ENCODE data around the gene ATP5PF. TPM values are rescaled to one million over a fixed set of nuclear protein-coding genes. Genes with fewer than 3 reads are reported as not detected.
A peak's percentile ranks its signal among the peaks of the same experiment; 100 is the strongest.

Gene ATP5PF
- total RNA-seq, 4 donors from 2014 or later = 105 to 213 (median 136) TPM

DNA sequence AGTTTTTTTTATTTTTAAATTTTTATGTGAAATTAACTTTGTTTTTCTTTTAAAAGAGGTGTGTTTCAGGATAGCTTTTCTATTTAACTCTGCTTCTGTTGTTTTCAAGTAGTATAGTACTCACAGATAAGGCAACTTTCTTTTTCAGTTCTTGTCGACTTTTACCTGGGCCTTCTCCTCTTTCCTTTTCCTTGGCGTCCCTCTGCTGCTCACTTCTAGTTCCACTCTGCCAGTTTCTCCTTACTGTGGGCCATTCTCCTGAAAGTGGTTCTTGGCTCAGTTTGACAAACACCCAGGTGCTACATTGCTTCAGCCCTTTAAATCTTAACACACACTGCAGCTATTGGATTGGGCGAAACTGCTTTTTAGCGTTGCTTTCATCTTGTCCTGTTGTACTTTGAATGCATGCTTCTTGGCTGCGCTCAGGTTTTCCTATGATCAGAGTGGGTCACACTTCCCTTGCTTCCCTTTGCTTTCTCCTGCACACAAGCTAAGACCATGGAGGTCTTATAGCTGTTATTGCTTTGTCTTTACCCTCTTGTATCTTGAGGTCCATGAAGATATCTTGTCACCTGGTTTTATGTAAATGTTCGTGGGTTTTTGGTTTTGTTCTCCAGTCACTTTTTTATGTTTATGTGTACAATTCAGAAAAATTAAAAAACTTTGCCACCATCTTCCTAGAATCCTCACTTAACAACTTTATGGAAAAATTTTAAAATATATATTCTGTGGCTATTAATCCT is 21.7 kb upstream of the ATP5PF start:
- H3K36me3 ChIP-seq = peaks cover 39 to 66% (median 51%) of the 10 kb centered on the region in 4 donors
- peaks cover 0 to 4% (median 2%) of the 10 kb centered on the region in 4 donors for H3K4me1 ChIP-seq
- TF ChIP-seq, protein P1, sequence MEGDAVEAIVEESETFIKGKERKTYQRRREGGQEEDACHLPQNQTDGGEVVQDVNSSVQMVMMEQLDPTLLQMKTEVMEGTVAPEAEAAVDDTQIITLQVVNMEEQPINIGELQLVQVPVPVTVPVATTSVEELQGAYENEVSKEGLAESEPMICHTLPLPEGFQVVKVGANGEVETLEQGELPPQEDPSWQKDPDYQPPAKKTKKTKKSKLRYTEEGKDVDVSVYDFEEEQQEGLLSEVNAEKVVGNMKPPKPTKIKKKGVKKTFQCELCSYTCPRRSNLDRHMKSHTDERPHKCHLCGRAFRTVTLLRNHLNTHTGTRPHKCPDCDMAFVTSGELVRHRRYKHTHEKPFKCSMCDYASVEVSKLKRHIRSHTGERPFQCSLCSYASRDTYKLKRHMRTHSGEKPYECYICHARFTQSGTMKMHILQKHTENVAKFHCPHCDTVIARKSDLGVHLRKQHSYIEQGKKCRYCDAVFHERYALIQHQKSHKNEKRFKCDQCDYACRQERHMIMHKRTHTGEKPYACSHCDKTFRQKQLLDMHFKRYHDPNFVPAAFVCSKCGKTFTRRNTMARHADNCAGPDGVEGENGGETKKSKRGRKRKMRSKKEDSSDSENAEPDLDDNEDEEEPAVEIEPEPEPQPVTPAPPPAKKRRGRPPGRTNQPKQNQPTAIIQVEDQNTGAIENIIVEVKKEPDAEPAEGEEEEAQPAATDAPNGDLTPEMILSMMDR (IDR thresholded peaks at IDR 0.05) = no peak
- TF ChIP-seq POLR2A (IDR thresholded peaks at IDR 0.05; ENCODE audit: low read depth) (no peak), POLR2AphosphoS5 (IDR thresholded peaks at IDR 0.05) (no peak), EP300 (IDR thresholded peaks at IDR 0.05) (no peak)
- H3K9me3 ChIP-seq = no peaks in the 10 kb centered on the region
- WGBS = 73% methylated on average over 6 of the region's 6 CpGs
- no peak overlapping the region for H3K4me3 ChIP-seq
- peak overlapping the region in 1 of 4 donors; percentile 31 for H3K27ac ChIP-seq (replicated peaks in 1 of 4)
- no peak for DNase-seq (ENCODE audit: extremely low spot score)
- intact Hi-C loops (cut with DNase I) = no loop called here
- H3K27me3 ChIP-seq = no peaks in the 10 kb centered on the region

DNA sequence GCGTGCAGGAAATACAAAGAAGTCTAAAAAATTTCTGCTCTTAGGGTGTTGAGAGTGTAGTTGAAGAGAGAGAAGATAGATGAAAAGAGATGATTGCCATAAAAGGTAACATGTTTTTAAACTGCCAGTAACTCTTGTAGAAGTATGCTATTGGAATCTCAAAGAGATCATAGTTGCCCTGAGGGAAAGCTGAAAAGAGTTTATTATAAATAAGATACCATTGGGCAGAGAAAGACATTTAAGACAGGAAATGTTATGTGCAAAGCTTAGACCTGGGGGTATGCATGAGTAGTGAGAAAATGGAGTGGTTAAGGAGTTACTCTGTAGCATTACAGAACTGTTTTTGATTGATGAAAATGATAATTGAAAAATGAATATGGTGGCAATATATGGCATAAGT is 17.7 kb upstream of the ATP5PF start:
- peaks cover 0 to 4% (median under 1%) of the 10 kb centered on the region in 4 donors for H3K4me1 ChIP-seq
- H3K27ac ChIP-seq (replicated peaks in 1 of 4) = no peak overlapping the region
- no peak overlapping the region for H3K4me3 ChIP-seq
- no peak for DNase-seq (ENCODE audit: extremely low spot score)
- 91% methylated on average over 1 of the region's 1 CpG for WGBS
- no peak for TF ChIP-seq EP300 (IDR thresholded peaks at IDR 0.05)
- no peak for TF ChIP-seq POLR2AphosphoS5 (IDR thresholded peaks at IDR 0.05)
- TF ChIP-seq, protein P1 (IDR thresholded peaks at IDR 0.05) = no peak
- TF ChIP-seq POLR2A (IDR thresholded peaks at IDR 0.05; ENCODE audit: low read depth) = no peak
- peaks cover 29 to 61% (median 40%) of the 10 kb centered on the region in 4 donors for H3K36me3 ChIP-seq
- intact Hi-C loops (cut with DNase I) = no loop called here
- H3K9me3 ChIP-seq = no peaks in the 10 kb centered on the region
- no peaks in the 10 kb centered on the region for H3K27me3 ChIP-seq

DNA sequence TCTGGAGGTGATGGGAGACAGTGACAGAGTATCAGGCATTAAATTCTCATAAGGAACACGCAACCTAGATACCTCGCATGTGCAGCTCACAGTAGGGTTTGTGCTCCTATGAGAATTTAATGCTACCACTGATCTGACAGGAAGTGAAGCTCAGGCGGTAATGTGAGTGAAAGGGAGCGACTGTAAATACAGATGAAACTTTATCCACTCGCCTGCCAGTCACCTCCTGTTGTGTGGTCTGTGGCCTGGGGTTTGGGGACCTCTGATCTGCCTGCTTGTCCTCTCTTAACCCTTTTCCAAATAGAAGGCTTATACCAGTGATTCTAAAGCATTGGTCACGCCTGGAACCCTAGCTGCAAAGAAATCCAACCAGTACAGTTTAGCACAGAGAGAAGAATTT is 15.4 kb upstream of the ATP5PF start:
- H3K36me3 ChIP-seq = peaks cover 23 to 66% (median 51%) of the 10 kb centered on the region in 4 donors
- 89% methylated on average over 6 of the region's 6 CpGs for WGBS
- no peak for DNase-seq (ENCODE audit: extremely low spot score)
- H3K4me1 ChIP-seq = no peaks in the 10 kb centered on the region
- intact Hi-C loops (cut with DNase I) = no loop called here
- H3K27me3 ChIP-seq = no peaks in the 10 kb centered on the region
- no peak overlapping the region for H3K27ac ChIP-seq (replicated peaks in 1 of 4)
- no peak overlapping the region for H3K4me3 ChIP-seq
- H3K9me3 ChIP-seq = no peaks in the 10 kb centered on the region
- TF ChIP-seq POLR2AphosphoS5 (IDR thresholded peaks at IDR 0.05) = no peak
- no peak for TF ChIP-seq POLR2A (IDR thresholded peaks at IDR 0.05; ENCODE audit: low read depth)
- TF ChIP-seq, protein P1 (IDR thresholded peaks at IDR 0.05) = no peak
- TF ChIP-seq EP300 (IDR thresholded peaks at IDR 0.05) = no peak

DNA sequence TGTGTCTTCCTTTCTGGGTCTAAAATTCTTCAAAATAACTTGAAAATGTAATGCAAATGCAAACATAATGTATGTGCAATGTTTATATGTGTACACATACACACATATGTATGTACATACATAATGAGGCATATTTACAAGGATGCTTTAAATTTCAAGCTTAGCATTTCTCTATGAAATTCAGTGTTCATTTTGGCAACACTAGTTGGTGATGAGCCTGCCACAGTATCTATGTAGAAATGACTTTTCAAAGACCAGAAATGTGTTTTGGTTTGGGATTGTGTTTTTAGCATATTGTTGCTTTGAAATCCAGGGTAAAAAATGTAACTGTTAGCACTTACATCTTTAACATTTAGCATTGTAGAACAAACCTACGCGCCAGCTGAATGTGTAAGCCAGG is 10.2 kb upstream of the ATP5PF start:
- no peak overlapping the region for H3K27ac ChIP-seq (replicated peaks in 1 of 4)
- H3K4me3 ChIP-seq = no peak overlapping the region
- intact Hi-C loops (cut with DNase I) = no loop called here
- H3K4me1 ChIP-seq = no peaks in the 10 kb centered on the region
- no peak for DNase-seq (ENCODE audit: extremely low spot score)
- TF ChIP-seq, protein P1 (IDR thresholded peaks at IDR 0.05) = no peak
- no peak for TF ChIP-seq EP300 (IDR thresholded peaks at IDR 0.05)
- no peak for TF ChIP-seq POLR2A (IDR thresholded peaks at IDR 0.05; ENCODE audit: low read depth)
- no peak for TF ChIP-seq POLR2AphosphoS5 (IDR thresholded peaks at IDR 0.05)
- peaks cover 0 to 45% (median 35%) of the 10 kb centered on the region in 4 donors for H3K36me3 ChIP-seq
- H3K9me3 ChIP-seq = no peaks in the 10 kb centered on the region
- 95% methylated on average over 2 of the region's 2 CpGs for WGBS
- H3K27me3 ChIP-seq = no peaks in the 10 kb centered on the region

Data from esophagus muscularis mucosa (tissue), 4 donors.